Esophagus squamous epithelium (tissue), 5 donors: Measurements from ENCODE around the gene FAAP20. TPM values are rescaled to one million over a fixed set of nuclear protein-coding genes. Genes with fewer than 3 reads are reported as not detected.

Experiments
- DNase-seq: peaks from one replicate; lab custom pipeline; 2025; lab: John Stamatoyannopoulos, UW
- H3K27ac ChIP-seq, 4 donors: fragments of 200-600 bp; sonication (generic); one replicate each; pipeline ENCODE4 v1.5.1; 2016 to 2019; ENCODE audit warnings: mild to moderate bottlenecking in 1 of 4
- H3K27me3 ChIP-seq, 4 donors: fragments of 200-600 bp; sonication (generic); 1 replicate in 3 of 4; 2 replicates in 1 of 4; pipeline versions ENCODE4 v1.5.1 to v1.6.0; 2017 to 2021; ENCODE audit warnings: antibody characterized with exemption in 1 of 4
- H3K36me3 ChIP-seq, 3 donors: fragments of 200-600 bp; sonication (generic); one replicate each; pipeline ENCODE4 v1.5.1; 2016 to 2019
- H3K4me1 ChIP-seq, 3 donors: fragments of 200-600 bp; sonication (generic); one replicate each; pipeline ENCODE4 v1.5.1; 2017 to 2019
- H3K4me3 ChIP-seq, 4 donors: fragments of 200-600 bp; sonication (generic); 1 replicate in 3 of 4; 2 replicates in 1 of 4; pipeline ENCODE4 v1.5.1; 2016 to 2019; ENCODE audit warnings: mild to moderate bottlenecking in 2 of 4, moderate library complexity in 1 of 4
- H3K9me3 ChIP-seq, 3 donors: fragments of 200-600 bp; sonication (generic); one replicate each; pipeline ENCODE4 v1.5.1; 2016 to 2019
- CTCF ChIP-seq, 6 experiments: fragments of 450-650 bp in 4 of 6; fragments of 200-600 bp in 2 of 6; sonication (generic) in 2 of 6; IDR thresholded peaks; one replicate each; pipeline ENCODE4 v1.5.1; 2016 to 2019; ENCODE audit warnings: antibody characterized with exemption in 6 of 6, mild to moderate bottlenecking in 4 of 6, moderate library complexity in 4 of 6
- POLR2A ChIP-seq, 4 donors: fragments of 450-650 bp; IDR thresholded peaks; one replicate each; pipeline ENCODE4 v1.6.1; 2017; ENCODE audit warnings: antibody characterized with exemption in 4 of 4, mild to moderate bottlenecking in 4 of 4, moderate library complexity in 3 of 4
- WGBS, 2 donors: methylation state at CpG; one replicate each; pipeline ENCODE4 v1.1.5; 2018; 5-methylcytosine and 5-hydroxymethylcytosine counted together
- intact Hi-C: fragments of 100-400 bp; cut with DNase I; formaldehyde crosslinking; loops from one replicate; pipeline ENCODE4 v1.15.0; 2022
- total RNA-seq, 4 donors: library from RNA; depleted of rRNA; stranded (reverse); fragments of >200 nt; gene quantifications; one replicate each; pipeline ENCODE4 v1.1.0, GENCODE V29; 2016
- donor health status: DM: yes; HTN: yes; CAD: no.

Gene FAAP20
- total RNA-seq, 4 donors from 2014 or later: 8.6 to 22.5 (median 18.1) TPM

- WGBS, 2 donors: 87 to 88% methylated on average over 13 to 14 of the region's 19 CpGs
- Histone ChIP-seq H3K36me3 (peaks cover 0 to 72% (median 0%) of the 10 kb centered on the region in 3 donors), H3K4me1 (no peaks in the 10 kb centered on the region), H3K27ac (no peak overlapping the region), H3K27me3 (no peaks in the 10 kb centered on the region), H3K4me3 (no peak overlapping the region), H3K9me3 (no peaks in the 10 kb centered on the region)
- TF ChIP-seq POLR2A (IDR thresholded peaks at IDR 0.05): no peak
- no peak for TF ChIP-seq CTCF (IDR thresholded peaks at IDR 0.05)
- DNase-seq: no peak
- intact Hi-C loops: no loop called here
These were observed 48.4 kb downstream of the FAAP20 start for GRCh38 chr1:2145946-2146835.

DNA sequence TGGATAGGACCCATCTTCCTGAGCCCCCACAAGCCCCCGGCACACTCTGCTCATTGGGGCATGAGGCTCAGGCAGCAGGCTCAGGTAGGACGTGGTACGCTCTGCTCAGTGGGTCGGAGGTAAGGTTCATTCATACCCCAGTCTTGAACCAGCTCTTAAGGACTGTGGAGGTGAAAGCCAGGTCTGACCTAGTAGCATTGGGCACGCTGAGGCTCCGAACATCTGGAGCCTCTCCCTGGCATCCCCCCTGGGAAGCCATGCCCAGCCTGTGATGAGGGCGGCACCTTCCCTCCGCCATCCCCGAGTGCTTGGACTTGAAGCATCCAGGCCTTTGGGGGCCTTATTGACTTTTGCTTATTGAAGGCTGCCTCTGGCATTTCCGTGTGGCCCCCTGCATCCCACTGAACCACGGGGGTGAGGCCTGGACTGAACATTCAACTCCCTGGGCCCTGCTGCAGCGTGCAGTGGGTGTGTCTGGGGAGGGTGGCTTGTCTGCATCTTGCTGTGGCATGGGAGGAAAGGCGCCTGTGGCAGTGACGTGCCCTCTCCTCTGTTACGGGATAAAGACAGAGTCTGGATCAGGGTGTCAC lies 50.0 kb downstream of the FAAP20 start:
- WGBS, 2 donors: 71% methylated on average over 9 of the region's 15 CpGs; no CpG with 5 or more reads in 1 of the 2 donors
- H3K36me3 ChIP-seq: peaks cover 0 to 63% (median 0%) of the 10 kb centered on the region in 3 donors
- H3K4me1 ChIP-seq: no peaks in the 10 kb centered on the region
- no peak overlapping the region for H3K27ac ChIP-seq
- DNase-seq: no peak
- no peaks in the 10 kb centered on the region for H3K9me3 ChIP-seq
- no peak overlapping the region for H3K4me3 ChIP-seq
- intact Hi-C loops: no loop called here
- H3K27me3 ChIP-seq: no peaks in the 10 kb centered on the region
- no peak for TF ChIP-seq POLR2A (IDR thresholded peaks at IDR 0.05)
- TF ChIP-seq CTCF (IDR thresholded peaks at IDR 0.05): no peak

GRCh38 chr1:2143814-2144500 lies 50.6 kb downstream of the FAAP20 start:
- Histone ChIP-seq H3K36me3 (peaks cover 0 to 57% (median 0%) of the 10 kb centered on the region in 3 donors), H3K4me1 (no peaks in the 10 kb centered on the region), H3K27me3 (no peaks in the 10 kb centered on the region), H3K4me3 (no peak overlapping the region), H3K27ac (no peak overlapping the region), H3K9me3 (no peaks in the 10 kb centered on the region)
- intact Hi-C loops: no loop called here
- 88% methylated on average over 12 of the region's 30 CpGs; no CpG with 5 or more reads in 1 of the 2 donors for WGBS, 2 donors
- no peak for DNase-seq
- TF ChIP-seq CTCF (IDR thresholded peaks at IDR 0.05) (no peak), POLR2A (IDR thresholded peaks at IDR 0.05) (no peak)

DNA sequence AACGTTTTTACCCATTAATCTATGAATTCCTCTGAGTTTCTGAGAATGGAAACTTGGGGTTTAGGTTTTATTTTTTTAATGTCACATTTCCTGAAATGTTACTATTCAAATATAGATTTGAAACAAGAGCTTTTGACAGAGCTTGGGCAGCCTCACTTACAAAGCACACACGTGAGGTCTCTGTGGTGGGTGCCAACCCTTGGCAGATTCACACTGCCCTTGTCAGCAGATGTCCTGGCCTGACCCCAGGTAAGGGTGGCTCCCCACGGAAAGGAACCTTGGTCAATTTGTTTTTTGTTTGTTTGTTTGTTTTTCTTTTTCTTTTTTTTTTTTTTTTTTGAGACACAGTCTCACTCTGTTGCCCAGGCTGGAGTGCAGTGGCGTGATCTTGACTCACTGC lies 53.5 kb downstream of the FAAP20 start:
- Histone ChIP-seq H3K4me3 (no peak overlapping the region), H3K27me3 (no peaks in the 10 kb centered on the region), H3K4me1 (peaks cover 0 to under 1% (median 0%) of the 10 kb centered on the region in 3 donors), H3K36me3 (peaks cover 0 to 46% (median 0%) of the 10 kb centered on the region in 3 donors), H3K27ac (no peak overlapping the region), H3K9me3 (no peaks in the 10 kb centered on the region)
- no peak for DNase-seq
- 68 to 85% methylated on average over 4 of the region's 4 CpGs for WGBS, 2 donors
- intact Hi-C loops: no loop called here
- TF ChIP-seq CTCF (IDR thresholded peaks at IDR 0.05) (no peak), POLR2A (IDR thresholded peaks at IDR 0.05) (no peak)

Other genes with a start within 250 kb of the FAAP20 start
- gene CFAP74, start 191.0 kb downstream of the FAAP20 start, total RNA-seq: not detected
- gene GABRD, start 175.4 kb downstream of the FAAP20 start, total RNA-seq: 1 to 10 TPM in 2 of 4 donors, under 1 TPM in 1, not detected in 1; 0.57 to 5.4 (median 1.8) TPM
- gene PRKCZ, start 144.4 kb downstream of the FAAP20 start, total RNA-seq: 10 to 100 TPM; 14.5 to 23.8 (median 17.5) TPM
- 10 to 100 TPM; 18.2 to 38.8 (median 25.2) TPM for gene SKI, start 33.5 kb upstream of the FAAP20 start, total RNA-seq
- 10 to 100 TPM in 1 of 4 donors, 1 to 10 TPM in 3; 6.7 to 10.8 (median 7.0) TPM for gene MORN1, start 196.8 kb upstream of the FAAP20 start, total RNA-seq
- 100 to 1,000 TPM in 1 of 4 donors, 10 to 100 TPM in 3; 63.3 to 136 (median 75.7) TPM for gene RER1, start 197.1 kb upstream of the FAAP20 start, total RNA-seq
- gene PEX10, start 217.8 kb upstream of the FAAP20 start, total RNA-seq: 10 to 100 TPM; 23.2 to 33.2 (median 27.2) TPM